Stimulated activated CD4-positive, alpha-beta T cell treated with anti-CD3 and anti-CD28 coated beads, Interleukin-1b, Interleukin-23, amount 100 ng/mL, for 4 hours (primary cell): ENCODE results near the gene TIMM17B.

Experiments
- DNase-seq, 2 donors: peaks; one replicate each; pipeline ENCODE4 v3.0.0-alpha.2; 2020; ENCODE audit warnings: low read depth in 2 of 2

Gene TIMM17B

GRCh38 chrX:48897625-48898306 is at the start of gene TIMM17B, which contains the start of gene PQBP1:
TSS of gene TIMM17B (minus strand) at chrX:48897768. CDS start at chrX:48897749, 19 bp downstream.
TSS of gene PQBP1 (plus strand) at chrX:48897930. CDS start at chrX:48898510, 580 bp downstream.
- DNase-seq, result peak; percentile 70 to 73

GRCh38 chrX:48945517-48946348 is 48.2 kb upstream of the TIMM17B start:
- peak; percentile 31 to 39 for DNase-seq

GRCh38 chrX:48942895-48943294 is 45.3 kb upstream of the TIMM17B start:
- no peak for DNase-seq

- DNase-seq, result no peak
Measured at GRCh38 chrX:48940404-48940955, 42.9 kb upstream of the TIMM17B start.

GRCh38 chrX:48939524-48940228 is 42.1 kb upstream of the TIMM17B start:
- no peak for DNase-seq

GRCh38 chrX:48938721-48939425 is 41.3 kb upstream of the TIMM17B start:
- DNase-seq, result peak in 1 of 2 donors; percentile 47

GRCh38 chrX:48937054-48937907 is 39.7 kb upstream of the TIMM17B start:
- peak; percentile 68 to 82 for DNase-seq

GRCh38 chrX:48936429-48937053 is 39.0 kb upstream of the TIMM17B start:
- DNase-seq, result no peak

GRCh38 chrX:48935301-48935670 is 37.7 kb upstream of the TIMM17B start:
- no peak for DNase-seq

- no peak for DNase-seq
Measured at GRCh38 chrX:48934581-48935300, 37.2 kb upstream of the TIMM17B start.

- DNase-seq, result no peak
Measured at GRCh38 chrX:48933757-48934156, 36.2 kb upstream of the TIMM17B start.

- DNase-seq, result no peak
Measured at GRCh38 chrX:48927736-48928382, 30.3 kb upstream of the TIMM17B start.

- no peak for DNase-seq
Measured at GRCh38 chrX:48927123-48927522, 29.6 kb upstream of the TIMM17B start.

- no peak for DNase-seq
Measured at GRCh38 chrX:48924270-48924669, 26.7 kb upstream of the TIMM17B start.

GRCh38 chrX:48923771-48924170 is 26.2 kb upstream of the TIMM17B start:
- DNase-seq, result no peak

- DNase-seq, result no peak
Measured at GRCh38 chrX:48920718-48921104, 23.1 kb upstream of the TIMM17B start.

- no peak for DNase-seq
Measured at GRCh38 chrX:48919947-48920717, 22.6 kb upstream of the TIMM17B start.

GRCh38 chrX:48919360-48919841 is 21.8 kb upstream of the TIMM17B start:
- DNase-seq, result no peak
